NCI-H187 treated with DMSO at 0.1 percent for 48 hours (cell line): ENCODE measurements around the gene PNPLA8.

Experiments used
- DNase-seq: peaks from one replicate; lab custom pipeline; 2025; lab: John Stamatoyannopoulos, UW

Gene PNPLA8

GRCh38 chr7:108441392-108441955 lies 84.5 kb downstream of the PNPLA8 start:
- DNase-seq = no peak

DNA sequence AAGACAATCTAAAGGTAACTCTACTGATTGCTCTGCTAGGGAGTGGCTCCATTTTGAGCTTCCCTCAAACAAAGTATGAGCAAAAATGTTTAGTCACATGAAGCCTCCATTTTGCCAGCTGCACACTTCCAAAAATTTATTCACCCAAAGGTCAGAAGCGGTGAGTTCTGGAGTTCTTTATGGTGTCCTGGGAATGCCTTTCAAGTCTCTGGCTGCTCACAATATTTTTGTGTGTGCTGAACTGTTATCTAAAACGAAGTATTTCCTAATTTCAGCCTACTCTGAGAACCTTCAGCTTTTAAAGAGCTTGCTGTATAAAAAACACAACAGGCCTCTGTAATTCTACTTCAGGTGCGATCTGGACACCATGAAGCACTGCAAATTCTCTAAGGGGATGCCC lies 85.3 kb downstream of the PNPLA8 start:
- no peak for DNase-seq

- DNase-seq = no peak
Measured at GRCh38 chr7:108436906-108437305, 89.0 kb downstream of the PNPLA8 start.

DNA sequence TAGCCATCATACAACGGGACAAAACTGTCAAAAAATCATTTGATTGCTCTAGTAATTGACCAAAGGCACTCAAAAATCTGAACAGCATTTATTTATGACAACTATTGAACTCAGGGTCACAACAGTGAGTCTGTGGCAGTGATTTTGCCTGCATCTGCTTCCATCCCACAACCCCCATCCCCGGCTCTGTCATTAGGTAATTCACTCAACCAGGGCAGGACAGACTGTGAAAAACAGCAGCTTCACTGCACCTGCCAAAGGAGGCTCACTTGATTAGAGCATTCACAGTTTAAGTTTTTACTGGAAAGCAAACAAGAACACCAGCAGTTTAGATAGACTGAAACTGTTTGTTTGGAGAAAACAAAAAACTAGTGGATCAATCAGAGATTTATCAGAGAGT lies 91.9 kb downstream of the PNPLA8 start:
- DNase-seq = no peak

- no peak for DNase-seq
Measured at GRCh38 chr7:108431099-108431498, 94.8 kb downstream of the PNPLA8 start.

- DNase-seq = no peak
Measured at GRCh38 chr7:108430664-108431063, 95.3 kb downstream of the PNPLA8 start.

GRCh38 chr7:108427766-108428165 lies 98.2 kb downstream of the PNPLA8 start:
- no peak for DNase-seq

GRCh38 chr7:108425714-108426275 lies 100.1 kb downstream of the PNPLA8 start:
- DNase-seq = no peak

- DNase-seq = no peak
Measured at GRCh38 chr7:108424013-108424412, 101.9 kb downstream of the PNPLA8 start.

DNA sequence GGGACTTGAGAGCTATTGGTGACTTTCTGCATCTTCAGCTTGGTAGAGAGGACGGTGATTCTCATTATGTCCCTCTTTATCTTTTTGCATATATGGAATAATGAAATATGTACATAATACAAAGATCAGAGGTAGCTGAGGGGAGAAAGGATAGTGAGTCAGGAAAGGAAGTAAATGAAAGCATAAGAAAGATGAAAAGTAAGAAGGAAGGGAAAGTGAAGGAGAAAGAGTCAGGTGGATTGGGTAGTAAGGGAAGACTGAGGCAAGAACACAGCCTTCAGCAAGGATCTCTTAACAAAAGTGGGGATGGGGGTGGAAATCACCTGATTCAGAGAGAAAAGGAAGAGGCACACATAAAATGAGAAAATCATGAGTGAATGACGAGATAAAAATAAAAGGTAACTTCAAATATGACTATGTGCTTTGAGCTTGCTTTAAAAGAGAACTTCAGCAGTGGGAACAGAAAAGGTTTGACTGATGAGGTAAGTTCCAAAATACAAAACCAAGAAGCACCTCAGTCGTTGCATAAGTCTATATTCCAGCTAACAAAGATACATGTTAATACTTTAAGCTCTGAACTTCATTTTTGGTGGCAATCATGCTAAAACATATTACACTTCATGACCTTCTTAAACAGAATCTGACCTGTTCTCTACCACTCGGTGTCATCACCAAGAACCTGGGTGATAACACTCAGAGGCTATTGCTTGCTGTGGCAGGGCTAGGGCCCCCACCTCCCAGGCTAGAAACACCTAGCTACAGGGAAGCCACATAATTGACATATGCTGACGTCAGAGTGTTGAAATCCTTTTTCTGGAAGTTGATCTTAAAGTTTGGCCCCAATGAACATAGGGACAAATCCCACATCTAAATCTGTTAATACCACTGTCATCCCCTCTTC lies 102.6 kb downstream of the PNPLA8 start:
- DNase-seq = no peak

DNA sequence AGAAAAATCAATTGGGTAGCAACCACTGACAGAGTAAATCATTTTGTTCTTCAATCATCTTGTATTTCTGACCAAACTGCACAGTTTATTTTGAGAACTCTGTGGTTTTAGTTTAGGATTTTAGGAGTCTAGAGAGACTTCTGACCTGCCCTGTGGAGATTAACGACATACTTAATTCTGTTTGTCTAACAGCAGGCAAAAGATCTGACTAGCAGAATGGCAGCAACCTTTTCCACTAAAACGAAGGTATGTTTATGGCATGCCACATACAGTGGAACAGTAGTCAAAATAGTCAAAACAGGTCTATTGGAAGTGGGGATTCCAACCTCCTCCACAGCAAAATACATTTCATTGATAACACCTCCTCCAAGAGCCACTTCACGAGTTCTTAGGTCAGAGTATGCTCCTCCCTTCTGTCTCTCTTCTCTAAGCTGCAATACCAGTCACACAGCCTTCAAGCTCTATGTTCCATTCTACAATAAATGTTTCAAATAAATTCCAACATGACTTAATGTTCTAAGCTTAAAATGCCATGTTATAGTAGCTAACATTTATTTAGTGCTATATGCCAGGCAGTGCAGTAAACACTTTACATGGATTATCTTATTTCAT lies 104.1 kb downstream of the PNPLA8 start:
- no peak for DNase-seq
